ENCODE data around the gene HFE.
"Not testable (repeated sequence)": the region's sequence is repeated elsewhere in the genome, so short reads cannot be mapped to it uniquely, and the experiment has no call there.

Gene HFE

DNA sequence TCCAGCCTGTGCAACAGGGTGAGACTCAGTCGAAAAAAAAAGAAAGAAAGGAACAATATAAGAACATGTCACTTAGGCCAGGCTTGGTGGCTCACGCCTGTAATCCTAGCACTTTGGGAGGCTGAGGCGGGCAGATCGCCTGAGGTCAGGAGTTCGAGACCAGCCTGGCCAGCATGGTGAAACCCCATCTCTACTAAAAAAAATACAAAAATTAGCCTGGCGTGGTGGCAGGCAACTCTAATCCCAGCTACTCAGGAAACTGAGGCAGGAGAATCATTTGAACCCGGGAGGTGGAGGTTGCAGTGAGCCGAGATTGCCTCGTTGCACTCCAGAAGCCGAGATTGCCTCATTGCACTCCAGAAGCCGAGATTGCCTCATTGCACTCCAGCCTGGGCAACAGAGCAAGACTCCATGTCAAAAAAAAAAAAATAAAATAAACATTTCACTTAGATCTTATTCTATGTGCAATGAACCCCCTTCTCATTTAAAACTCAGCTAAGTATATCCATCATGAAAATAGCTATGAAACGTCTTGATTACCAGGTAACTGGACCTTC, 28.7 kb upstream of the HFE start:
- DNase-seq; intact Hi-C loops (cut with DNase I): not testable (repeated sequence)

DNA sequence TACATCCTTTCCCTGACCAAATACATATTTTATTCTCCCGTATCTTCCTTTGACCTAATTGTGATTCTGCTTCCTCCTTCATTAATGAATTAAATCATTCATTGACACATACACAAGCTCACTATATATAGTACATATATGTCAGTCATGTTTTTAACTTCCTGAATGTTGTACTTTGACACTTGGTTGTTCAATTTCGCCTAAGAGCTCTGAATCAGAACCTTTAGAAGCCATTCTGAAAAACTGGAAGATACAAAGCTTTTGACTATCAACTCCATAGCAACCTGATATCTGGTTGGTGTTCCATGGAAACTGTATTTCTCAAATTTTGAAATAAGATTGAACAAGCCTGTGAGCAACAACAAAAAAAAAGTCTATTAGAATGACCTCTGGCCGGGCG, 27.3 kb upstream of the HFE start:
- intact Hi-C loops (cut with DNase I) = no loop called here
- DNase-seq = no peak

DNA sequence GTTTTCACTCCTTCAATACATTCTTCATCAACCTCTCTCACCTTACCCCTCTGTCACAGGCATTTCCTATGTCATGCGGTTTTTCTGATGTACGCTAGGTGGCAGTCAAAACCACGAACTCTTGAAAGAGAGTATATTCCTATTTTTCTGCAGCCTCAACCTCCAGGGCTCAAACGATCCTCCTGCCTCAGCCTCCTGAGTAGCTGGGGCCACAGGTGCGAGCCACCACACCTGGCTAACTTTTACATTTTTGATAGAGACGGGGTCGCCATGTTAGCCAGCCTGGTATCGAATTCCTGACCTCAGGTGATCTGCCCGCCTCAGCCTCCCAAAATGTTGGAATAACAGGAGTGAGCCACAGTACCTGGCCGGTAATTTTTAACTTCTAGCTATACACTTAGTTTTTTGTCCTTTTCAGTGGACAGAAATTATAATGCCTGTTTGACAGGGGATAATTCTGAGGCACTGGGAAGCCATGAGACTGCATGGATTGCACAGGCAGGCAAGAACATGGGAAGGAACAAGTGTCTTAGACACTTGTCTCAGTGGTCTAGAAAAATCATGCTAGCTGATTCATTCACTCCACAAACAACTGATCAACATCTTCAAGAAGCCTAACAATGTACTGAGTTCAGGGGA, 22.5 kb upstream of the HFE start:
- no peak for DNase-seq
- intact Hi-C loops (cut with DNase I) = loop anchor here (1.0 kb wide), 1 partner anchor 33 kb away; no protein-coding TSS in a partner anchor

DNA sequence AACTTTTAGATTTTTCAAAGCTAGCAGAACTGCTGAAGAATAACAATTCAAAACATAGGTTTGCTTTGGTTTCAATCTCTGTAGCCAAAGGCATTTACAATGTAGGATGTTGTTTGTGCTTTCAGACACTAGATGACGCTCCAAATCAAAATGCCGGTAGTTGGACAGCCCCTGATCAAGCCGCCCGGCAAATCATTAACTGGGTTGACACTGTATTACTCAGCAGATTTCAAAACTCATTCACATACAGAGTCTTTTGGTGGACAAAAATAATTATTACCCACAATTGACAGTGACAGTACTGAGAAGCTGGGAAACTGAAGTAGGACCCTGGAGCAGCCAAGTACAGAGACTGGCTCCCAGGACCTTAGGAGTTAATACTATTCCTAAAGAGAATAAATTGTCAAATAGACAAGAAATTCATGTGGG, 21.3 kb upstream of the HFE start:
- peak in 3 of 10 donors; percentile 31 to 70 (median 42) for DNase-seq
- intact Hi-C loops (cut with DNase I) = no loop called here

DNA sequence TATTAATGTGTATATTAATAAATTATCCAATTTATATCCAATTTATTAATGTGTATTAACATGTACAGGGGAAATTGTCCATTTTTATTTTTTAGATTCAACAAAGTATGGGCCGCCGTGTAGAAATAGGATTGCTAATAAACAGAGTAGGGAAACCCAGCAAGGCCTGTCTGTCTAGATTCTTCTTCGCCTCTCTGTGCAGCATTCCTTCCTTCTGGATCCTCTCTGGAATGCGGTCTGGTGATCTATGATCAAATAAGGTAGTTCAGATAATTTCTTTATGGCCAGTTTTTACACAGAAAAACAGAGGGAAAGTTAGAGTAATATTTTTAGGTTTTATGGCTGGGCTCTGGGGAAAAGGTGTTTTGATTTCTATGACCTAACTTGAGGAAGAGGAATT, 19.9 kb upstream of the HFE start:
- DNase-seq = no peak
- intact Hi-C loops (cut with DNase I) = no loop called here

DNA sequence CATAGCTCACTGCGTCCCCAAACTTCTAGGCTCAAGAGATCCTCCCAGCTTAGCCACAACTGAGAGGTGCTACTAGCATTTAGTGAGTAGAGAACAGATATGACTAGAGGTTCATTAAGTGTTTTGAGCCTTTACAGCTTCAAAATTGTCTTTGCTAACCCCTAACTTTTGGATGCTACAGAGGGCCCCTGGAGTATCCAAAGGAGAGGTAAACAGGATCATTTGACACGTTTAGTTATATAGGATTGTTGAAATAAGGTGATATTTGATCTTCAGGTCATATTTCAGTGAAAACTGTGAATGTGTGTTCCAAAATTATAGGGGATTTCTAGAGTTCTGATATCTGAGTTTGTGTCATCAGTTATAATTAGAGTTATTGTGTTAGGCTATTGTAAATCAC, 19.2 kb upstream of the HFE start:
- intact Hi-C loops (cut with DNase I) = no loop called here
- no peak for DNase-seq

DNA sequence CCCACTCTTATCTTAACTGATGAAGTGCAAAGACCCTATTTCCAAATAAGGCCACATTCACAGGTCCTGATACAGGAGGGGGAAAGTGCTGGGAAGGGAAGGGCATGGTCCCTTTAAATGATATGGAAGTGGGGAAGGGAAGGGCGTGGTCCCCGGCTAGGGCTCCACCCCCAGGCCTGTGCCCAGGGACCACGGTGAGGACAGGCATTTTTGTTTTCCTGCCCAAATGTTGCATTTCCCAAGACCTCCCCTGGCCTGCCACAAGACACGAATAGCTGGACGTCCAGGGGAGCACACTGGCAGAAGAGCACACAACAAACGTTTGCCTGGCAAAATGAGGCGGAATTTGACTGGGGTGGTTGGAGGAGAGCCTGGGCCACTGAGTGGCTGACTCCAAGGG, 16.1 kb upstream of the HFE start:
- intact Hi-C loops (cut with DNase I) = no loop called here
- DNase-seq = no peak

DNA sequence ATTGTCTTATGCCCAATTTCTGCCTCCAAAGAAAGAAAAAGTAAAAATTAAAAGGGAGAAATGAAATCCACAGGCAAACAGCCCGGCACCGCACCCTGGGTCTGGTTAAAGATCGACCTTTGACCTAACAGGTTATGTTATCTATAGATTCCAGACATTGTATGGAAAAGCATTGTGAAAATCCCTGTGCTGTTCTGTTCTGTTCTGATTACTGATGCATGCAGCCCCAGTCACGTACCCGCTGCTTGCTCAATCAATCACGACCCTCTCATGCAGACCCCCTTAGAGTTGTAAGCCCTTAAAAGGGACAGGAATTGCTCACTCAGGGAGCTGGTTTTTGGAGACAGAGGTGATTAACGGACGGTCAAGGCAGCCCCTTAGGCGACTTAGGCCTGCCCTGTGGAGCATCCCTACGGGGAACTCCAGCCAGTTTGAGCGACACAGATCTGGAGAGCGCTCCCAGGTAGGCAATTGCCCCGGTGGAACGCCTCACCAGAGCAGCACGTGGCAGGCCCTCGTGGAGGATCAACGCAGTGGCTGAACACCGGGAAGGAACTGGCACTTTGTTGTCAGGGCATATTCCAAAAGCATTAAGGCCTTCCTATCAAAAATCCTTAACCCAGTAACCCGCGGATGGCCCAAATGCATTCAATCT, 12.0 kb upstream of the HFE start:
- intact Hi-C loops (cut with DNase I) = no loop called here
- DNase-seq = no peak

DNA sequence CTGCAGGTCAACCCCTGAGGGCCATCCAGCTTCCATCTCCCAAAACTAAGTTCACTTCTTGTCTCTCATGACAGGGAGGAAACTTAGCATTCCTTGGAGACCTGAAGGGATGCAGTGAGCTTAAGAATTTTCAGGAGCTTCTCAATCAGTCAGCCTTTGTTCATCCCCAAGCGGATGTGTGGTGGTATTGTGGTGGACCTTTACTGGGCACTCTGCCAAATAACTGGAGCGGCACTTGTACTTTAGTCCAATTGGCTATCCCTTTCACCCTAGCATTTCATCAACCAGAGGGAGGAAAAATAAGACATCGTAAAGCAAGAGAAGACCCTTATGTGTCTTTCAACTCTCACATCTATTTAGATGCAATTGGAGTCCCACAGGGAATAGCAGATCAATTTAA, 9.2 kb upstream of the HFE start:
- DNase-seq; intact Hi-C loops (cut with DNase I): not testable (repeated sequence)

DNA sequence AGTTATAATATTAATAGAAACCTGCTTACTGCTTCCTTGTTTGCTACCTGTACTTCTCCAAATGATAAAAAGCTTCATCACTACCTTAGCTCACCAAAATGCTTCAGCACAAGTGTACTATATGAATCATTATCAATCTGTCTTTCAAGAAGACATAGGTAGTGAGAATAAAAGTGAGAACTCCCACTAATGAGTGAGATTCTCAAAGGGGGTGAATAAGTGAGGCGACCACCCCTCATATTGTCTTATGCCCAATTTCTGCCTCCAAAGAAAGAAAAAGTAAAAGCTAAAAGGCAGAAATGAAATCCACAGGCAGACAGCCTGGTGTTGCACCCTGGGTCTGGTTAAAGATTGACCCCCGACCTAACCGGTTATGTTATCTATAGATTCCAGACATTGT, 6.1 kb upstream of the HFE start:
- DNase-seq; intact Hi-C loops (cut with DNase I): not testable (repeated sequence)

DNA sequence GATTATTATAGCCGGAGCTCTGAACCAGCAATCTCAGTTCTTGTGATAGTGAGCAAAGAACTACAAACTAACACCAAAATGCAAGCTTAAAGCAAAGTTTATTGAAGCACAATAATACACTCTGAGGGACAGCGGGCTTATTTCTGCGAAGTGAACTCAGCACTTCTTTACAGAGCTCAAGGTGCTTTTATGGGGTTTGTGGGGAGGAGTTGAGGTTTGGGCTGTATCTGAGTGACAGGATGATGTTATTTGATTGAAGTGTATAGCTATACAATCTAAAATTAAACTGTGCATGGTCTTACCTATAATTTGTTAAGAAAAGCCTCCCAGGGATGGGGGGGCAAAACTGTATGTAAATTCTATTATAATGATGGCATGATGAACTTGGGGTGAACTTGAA, 1.0 kb upstream of the HFE start:
- no peak for DNase-seq
- intact Hi-C loops (cut with DNase I) = no loop called here

DNA sequence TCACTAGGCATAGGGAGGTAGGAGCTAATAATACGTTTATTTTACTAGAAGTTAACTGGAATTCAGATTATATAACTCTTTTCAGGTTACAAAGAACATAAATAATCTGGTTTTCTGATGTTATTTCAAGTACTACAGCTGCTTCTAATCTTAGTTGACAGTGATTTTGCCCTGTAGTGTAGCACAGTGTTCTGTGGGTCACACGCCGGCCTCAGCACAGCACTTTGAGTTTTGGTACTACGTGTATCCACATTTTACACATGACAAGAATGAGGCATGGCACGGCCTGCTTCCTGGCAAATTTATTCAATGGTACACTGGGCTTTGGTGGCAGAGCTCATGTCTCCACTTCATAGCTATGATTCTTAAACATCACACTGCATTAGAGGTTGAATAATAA, 1.1 kb downstream of the HFE start:
- intact Hi-C loops (cut with DNase I) = no loop called here
- no peak for DNase-seq

DNA sequence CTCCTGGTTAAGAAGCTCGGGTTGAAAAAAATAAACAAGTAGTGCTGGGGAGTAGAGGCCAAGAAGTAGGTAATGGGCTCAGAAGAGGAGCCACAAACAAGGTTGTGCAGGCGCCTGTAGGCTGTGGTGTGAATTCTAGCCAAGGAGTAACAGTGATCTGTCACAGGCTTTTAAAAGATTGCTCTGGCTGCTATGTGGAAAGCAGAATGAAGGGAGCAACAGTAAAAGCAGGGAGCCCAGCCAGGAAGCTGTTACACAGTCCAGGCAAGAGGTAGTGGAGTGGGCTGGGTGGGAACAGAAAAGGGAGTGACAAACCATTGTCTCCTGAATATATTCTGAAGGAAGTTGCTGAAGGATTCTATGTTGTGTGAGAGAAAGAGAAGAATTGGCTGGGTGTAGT, 2.0 kb downstream of the HFE start:
- intact Hi-C loops (cut with DNase I) = no loop called here
- DNase-seq = no peak

DNA sequence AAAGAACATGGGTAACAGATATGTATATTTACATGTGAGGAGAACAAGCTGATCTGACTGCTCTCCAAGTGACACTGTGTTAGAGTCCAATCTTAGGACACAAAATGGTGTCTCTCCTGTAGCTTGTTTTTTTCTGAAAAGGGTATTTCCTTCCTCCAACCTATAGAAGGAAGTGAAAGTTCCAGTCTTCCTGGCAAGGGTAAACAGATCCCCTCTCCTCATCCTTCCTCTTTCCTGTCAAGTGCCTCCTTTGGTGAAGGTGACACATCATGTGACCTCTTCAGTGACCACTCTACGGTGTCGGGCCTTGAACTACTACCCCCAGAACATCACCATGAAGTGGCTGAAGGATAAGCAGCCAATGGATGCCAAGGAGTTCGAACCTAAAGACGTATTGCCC, 5.2 kb downstream of the HFE start:
- DNase-seq = no peak
- intact Hi-C loops (cut with DNase I) = no loop called here

DNA sequence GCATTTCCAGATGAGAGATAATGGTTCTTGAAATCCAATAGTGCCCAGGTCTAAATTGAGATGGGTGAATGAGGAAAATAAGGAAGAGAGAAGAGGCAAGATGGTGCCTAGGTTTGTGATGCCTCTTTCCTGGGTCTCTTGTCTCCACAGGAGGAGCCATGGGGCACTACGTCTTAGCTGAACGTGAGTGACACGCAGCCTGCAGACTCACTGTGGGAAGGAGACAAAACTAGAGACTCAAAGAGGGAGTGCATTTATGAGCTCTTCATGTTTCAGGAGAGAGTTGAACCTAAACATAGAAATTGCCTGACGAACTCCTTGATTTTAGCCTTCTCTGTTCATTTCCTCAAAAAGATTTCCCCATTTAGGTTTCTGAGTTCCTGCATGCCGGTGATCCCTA, 6.8 kb downstream of the HFE start:
- no peak for DNase-seq
- intact Hi-C loops (cut with DNase I) = no loop called here

DNA sequence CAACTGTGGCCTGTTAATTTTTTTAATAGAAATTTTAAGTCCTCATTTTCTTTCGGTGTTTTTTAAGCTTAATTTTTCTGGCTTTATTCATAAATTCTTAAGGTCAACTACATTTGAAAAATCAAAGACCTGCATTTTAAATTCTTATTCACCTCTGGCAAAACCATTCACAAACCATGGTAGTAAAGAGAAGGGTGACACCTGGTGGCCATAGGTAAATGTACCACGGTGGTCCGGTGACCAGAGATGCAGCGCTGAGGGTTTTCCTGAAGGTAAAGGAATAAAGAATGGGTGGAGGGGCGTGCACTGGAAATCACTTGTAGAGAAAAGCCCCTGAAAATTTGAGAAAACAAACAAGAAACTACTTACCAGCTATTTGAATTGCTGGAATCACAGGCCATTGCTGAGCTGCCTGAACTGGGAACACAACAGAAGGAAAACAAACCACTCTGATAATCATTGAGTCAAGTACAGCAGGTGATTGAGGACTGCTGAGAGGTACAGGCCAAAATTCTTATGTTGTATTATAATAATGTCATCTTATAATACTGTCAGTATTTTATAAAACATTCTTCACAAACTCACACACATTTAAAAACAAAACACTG, 10.1 kb downstream of the HFE start:
- DNase-seq = peak in 7 of 10 donors; percentile 48 to 90 (median 63)
- intact Hi-C loops (cut with DNase I) = loop anchor here (1.0 kb wide), 1 partner anchor 33 kb away; no protein-coding TSS in a partner anchor

DNA sequence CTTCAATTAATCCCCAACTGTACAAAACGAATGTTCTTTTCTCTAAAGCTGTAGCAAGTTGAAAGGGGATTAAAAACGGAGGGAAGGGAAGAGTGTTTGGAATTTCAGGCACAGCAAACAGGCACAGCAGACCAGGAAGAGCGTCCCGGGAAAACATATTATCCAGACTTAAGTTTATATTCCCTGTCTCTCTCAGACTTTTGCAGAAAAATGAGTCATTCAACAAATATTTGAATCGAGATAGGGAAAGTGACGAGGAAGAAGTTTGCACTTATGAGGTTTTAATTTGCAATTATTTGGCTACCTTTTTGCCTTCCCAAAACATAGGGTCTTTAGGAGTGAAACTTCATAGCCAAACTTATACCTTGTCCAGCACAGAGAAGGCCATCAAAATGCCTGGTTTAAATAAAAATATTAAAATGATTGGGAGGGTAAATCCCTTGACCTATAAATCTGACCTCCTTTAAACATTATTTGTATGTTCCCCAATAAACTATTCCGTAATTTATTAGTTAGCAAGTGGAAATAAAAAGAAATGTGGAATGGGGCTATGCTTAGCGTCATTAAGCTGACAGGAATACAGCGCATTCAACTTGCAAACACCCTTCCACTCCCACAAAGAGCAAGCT, 16.0 kb downstream of the HFE start:
- no peak for DNase-seq
- intact Hi-C loops (cut with DNase I) = no loop called here

DNA sequence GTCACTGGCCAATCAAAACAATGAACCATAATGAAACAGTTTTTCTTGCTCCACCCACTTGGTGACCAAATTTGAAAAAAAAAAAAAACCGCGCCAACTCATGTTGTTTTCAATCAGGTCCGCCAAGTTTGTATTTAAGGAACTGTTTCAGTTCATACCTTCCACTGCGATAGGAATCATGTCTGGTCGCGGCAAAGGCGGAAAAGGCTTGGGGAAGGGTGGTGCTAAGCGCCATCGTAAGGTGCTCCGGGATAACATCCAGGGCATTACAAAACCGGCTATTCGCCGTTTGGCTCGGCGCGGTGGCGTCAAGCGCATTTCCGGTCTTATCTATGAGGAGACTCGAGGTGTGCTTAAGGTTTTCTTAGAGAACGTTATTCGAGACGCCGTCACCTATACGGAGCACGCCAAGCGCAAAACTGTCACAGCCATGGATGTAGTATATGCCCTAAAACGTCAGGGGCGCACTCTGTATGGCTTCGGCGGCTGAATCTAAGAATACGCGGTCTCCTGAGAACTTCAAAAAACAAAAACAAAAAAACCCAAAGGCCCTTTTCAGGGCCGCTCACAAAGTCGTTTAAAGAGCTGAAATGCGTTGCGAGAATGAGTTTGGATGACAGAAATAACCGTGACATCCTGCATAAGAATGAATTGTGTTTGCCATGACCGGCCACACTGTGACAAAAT, 16.7 kb downstream of the HFE start:
- intact Hi-C loops (cut with DNase I) = loop anchor here (2.0 kb wide), 1 partner anchor 19 kb away; a partner anchor contains a TSS
- DNase-seq = peak; percentile 77 to 97 (median 85)

DNA sequence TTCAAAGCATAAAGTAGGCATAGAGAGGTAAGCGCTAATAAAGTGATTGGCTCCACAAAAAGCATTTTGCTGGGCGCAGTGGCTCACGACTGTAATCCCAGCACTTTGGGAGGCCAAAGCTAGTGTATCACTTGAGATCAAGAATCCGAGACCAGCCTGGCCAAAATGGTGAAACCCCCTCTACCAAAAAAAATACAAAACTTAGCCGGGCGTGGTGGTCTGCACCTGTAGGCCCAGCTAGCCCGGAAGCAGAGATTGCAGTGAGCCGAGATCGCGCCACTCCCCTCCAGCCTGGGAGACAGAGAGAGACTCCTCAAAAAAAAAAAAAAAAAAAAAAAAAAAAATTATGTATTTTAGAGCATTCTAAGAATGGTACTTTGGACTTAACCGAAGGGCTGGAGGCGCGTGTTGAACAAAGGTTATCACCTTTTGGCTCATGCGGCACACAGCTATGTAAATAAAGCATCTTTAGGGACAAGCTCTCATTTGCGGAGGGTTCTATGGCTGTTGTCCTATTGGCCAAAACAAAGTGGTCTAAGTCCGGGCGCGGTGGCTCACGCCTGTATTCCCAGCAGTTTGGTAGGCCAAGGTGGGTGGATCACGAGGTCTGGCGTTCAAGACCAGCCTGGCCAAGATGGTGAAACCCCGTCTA, 17.4 kb downstream of the HFE start:
- intact Hi-C loops (cut with DNase I) = loop anchor here (2.0 kb wide), 1 partner anchor 18 kb away; a partner anchor contains a TSS
- peak in 1 of 10 donors; percentile 68 for DNase-seq

Measured in posterior cingulate gyrus (tissue), 11 donors.